H1 (cell line): ENCODE measurements around the gene ZNF823. TPM values are rescaled to one million over a fixed set of nuclear protein-coding genes. Genes with fewer than 3 reads are reported as not detected.

ENCODE experiments used
- CBX5 ChIP-seq: fragments of 300-800, 300-1000 bp; sonication (generic); IDR thresholded peaks from 2 replicates; pipeline ENCODE4 v1.7.1; 2016; ENCODE audit warnings: antibody characterized with exemption, low read length, low read depth
- CEBPB ChIP-seq: IDR thresholded peaks from 2 replicates; pipeline ENCODE4 v1.6.1; 2012; ENCODE audit warnings: low read depth, low read length
- EP300 ChIP-seq, 2 experiments: IDR thresholded peaks; 1 replicate in 1 of 2; 2 replicates in 1 of 2; pipeline ENCODE4 v1.6.1; 2011 to 2012; ENCODE audit warnings: low read depth in 2 of 2, low read length in 2 of 2, mild to moderate bottlenecking in 2 of 2, borderline replicate concordance in 1 of 2, inconsistent platforms in 1 of 2, moderate library complexity in 1 of 2
- JUND ChIP-seq: IDR thresholded peaks from 2 replicates; pipeline ENCODE4 v1.6.1; 2011; ENCODE audit warnings: mild to moderate bottlenecking, improper control_type of control experiment, low read length
- SUZ12 ChIP-seq: fragments of 200-600 bp; sonication (generic); IDR thresholded peaks from 2 replicates; pipeline ENCODE4 v1.6.1; 2012; ENCODE audit warnings: mild to moderate bottlenecking, inconsistent platforms, low read length, moderate library complexity, mixed read lengths
- polyA plus RNA-seq, 7 experiments: library from polyadenylated mRNA; depleted of rRNA in 3 of 7; stranded (reverse) in 5 of 7; unstranded in 2 of 7; fragments of >200 nt in 5 of 7; fragments of 200-250 nt in 2 of 7; gene quantifications; 1 replicate in 5 of 7; 2 replicates in 1 of 7; 4 replicates in 1 of 7; pipeline versions ENCODE4 v1.2.1 to v1.2.3, GENCODE V29; 2011 to 2013; ENCODE audit warnings: missing spikeins in 2 of 7, mixed read lengths in 2 of 7
- total RNA-seq: library from RNA; stranded (reverse); fragmentation: NEBNext Ultra II Directional; extraction: Animal tissue kit (Norgen Biotek cat#: 25700); gene quantifications from 2 replicates; pipeline ENCODE4 v1.2.1, GENCODE V29; 2021

Gene ZNF823
- total and polyA plus RNA-seq, 2 of the 8 experiments (the other 6 are each of a cell fraction or from before 2014, with no cell fraction given): 0.73 to 2.4 TPM

GRCh38 chr19:11710313-11710712 is 28.4 kb downstream of the ZNF823 start (continued):
- TF ChIP-seq EP300 (IDR thresholded peaks at IDR 0.05; ENCODE audit: borderline replicate concordance in 1 of 2, low read depth in 2 of 2, low read length in 2 of 2) (no peak), JUND (no peak), CEBPB (no peak), SUZ12 (no peak), CBX5 (no peak)
